H9 (cell line): ENCODE results near the gene EPHA1. TPM values are rescaled to one million over a fixed set of nuclear protein-coding genes. Genes with fewer than 3 reads are reported as not detected.

Experiments used
- DNase-seq: peaks from one replicate; pipeline ENCODE4 v3.0.0-alpha.2; 2017
- H2AFZ ChIP-seq: one replicate; pipeline ENCODE4 v1.6.1; 2013; ENCODE audit warnings: mild to moderate bottlenecking, low read length, control low read depth, moderate library complexity
- H2AK5ac ChIP-seq: 2 replicates; pipeline ENCODE4 v1.6.1; 2013; ENCODE audit warnings: low read length, control low read depth, mixed read lengths; ENCODE audit not compliant: insufficient read length
- H2BK120ac ChIP-seq: one replicate; pipeline ENCODE4 v1.6.1; 2013; ENCODE audit warnings: low read depth, mild to moderate bottlenecking, low read length, control low read depth, inconsistent platforms; ENCODE audit not compliant: poor library complexity, severe bottlenecking
- H2BK12ac ChIP-seq: 2 replicates; pipeline ENCODE4 v1.6.1; 2013; ENCODE audit warnings: low read length, control low read depth, mixed read lengths, low read depth; ENCODE audit not compliant: insufficient read length
- H2BK15ac ChIP-seq: 2 replicates; pipeline ENCODE4 v1.6.1; 2013; ENCODE audit warnings: low read depth, low read length, control low read depth
- H2BK20ac ChIP-seq: one replicate; pipeline ENCODE4 v1.6.1; 2013; ENCODE audit warnings: low read depth, mild to moderate bottlenecking, low read length, control low read depth, inconsistent platforms; ENCODE audit not compliant: poor library complexity, severe bottlenecking
- H2BK5ac ChIP-seq: 2 replicates; pipeline ENCODE4 v1.6.1; 2013; ENCODE audit warnings: low read length, control low read depth, mixed read lengths; ENCODE audit not compliant: insufficient read length
- H3K14ac ChIP-seq: 2 replicates; pipeline ENCODE4 v1.6.1; 2013; ENCODE audit warnings: low read length, control low read depth; ENCODE audit not compliant: insufficient read depth
- H3K18ac ChIP-seq: 2 replicates; pipeline ENCODE4 v1.6.1; 2013; ENCODE audit warnings: low read depth, mild to moderate bottlenecking, mixed read lengths, low read length, control low read depth; ENCODE audit not compliant: insufficient read length
- H3K23ac ChIP-seq: 2 replicates; pipeline ENCODE4 v1.6.1; 2013; ENCODE audit warnings: low read length, control low read depth, mixed read lengths, low read depth; ENCODE audit not compliant: insufficient read length
- H3K23me2 ChIP-seq: 2 replicates; pipeline ENCODE4 v1.6.1; 2013; ENCODE audit warnings: low read depth, mild to moderate bottlenecking, mixed read lengths, low read length, control low read depth; ENCODE audit not compliant: insufficient read length, poor library complexity, severe bottlenecking
- H3K27ac ChIP-seq: 2 replicates; pipeline ENCODE4 v1.5.1; 2013; ENCODE audit warnings: low read length, control low read depth, mixed read lengths, low read depth; ENCODE audit not compliant: insufficient read length
- H3K27me3 ChIP-seq: 2 replicates; pipeline ENCODE4 v1.6.1; 2013; ENCODE audit warnings: low read length, control low read depth, inconsistent platforms; ENCODE audit not compliant: insufficient read depth
- H3K4ac ChIP-seq: 2 replicates; pipeline ENCODE4 v1.6.1; 2013; ENCODE audit warnings: low read depth, mild to moderate bottlenecking, control low read depth, inconsistent platforms, low read length, moderate library complexity
- H3K4me1 ChIP-seq: 2 replicates; pipeline ENCODE4 v1.6.1; 2013; ENCODE audit warnings: low read length, control low read depth, inconsistent platforms; ENCODE audit not compliant: insufficient read depth
- H3K4me2 ChIP-seq: 2 replicates; pipeline ENCODE4 v1.6.1; 2013; ENCODE audit warnings: low read length, control low read depth, mixed read lengths; ENCODE audit not compliant: insufficient read length, insufficient read depth
- H3K56ac ChIP-seq: 2 replicates; pipeline ENCODE4 v1.6.1; 2013; ENCODE audit warnings: low read depth, mild to moderate bottlenecking, mixed read lengths, low read length, control low read depth; ENCODE audit not compliant: insufficient read length
- H3K79me1 ChIP-seq: 2 replicates; pipeline ENCODE4 v1.6.1; 2013; ENCODE audit warnings: low read depth, mild to moderate bottlenecking, moderate library complexity, low read length, control low read depth, inconsistent platforms; ENCODE audit not compliant: insufficient read depth, poor library complexity, severe bottlenecking
- H3K79me2 ChIP-seq: 2 replicates; pipeline ENCODE4 v1.6.1; 2013; ENCODE audit warnings: low read length, control low read depth, inconsistent platforms; ENCODE audit not compliant: insufficient read depth
- H3K9ac ChIP-seq: 2 replicates; pipeline ENCODE4 v1.6.1; 2013; ENCODE audit warnings: low read length, control low read depth, mixed read lengths; ENCODE audit not compliant: insufficient read length; ENCODE audit errors: extremely low read depth
- H3K9me3 ChIP-seq: one replicate; pipeline ENCODE4 v1.6.1; 2013; ENCODE audit warnings: low read depth, low read length, inconsistent platforms; ENCODE audit not compliant: control insufficient read depth
- H3T11ph ChIP-seq: one replicate; pipeline ENCODE4 v1.6.1; 2013; ENCODE audit warnings: mild to moderate bottlenecking, low read length, control low read depth, inconsistent platforms
- H4K20me1 ChIP-seq: one replicate; pipeline ENCODE4 v1.6.1; 2013; ENCODE audit not compliant: control insufficient read depth, insufficient read length, insufficient read depth
- H4K5ac ChIP-seq: 2 replicates; pipeline ENCODE4 v1.6.1; 2013; ENCODE audit warnings: low read depth, mild to moderate bottlenecking, mixed read lengths, low read length, control low read depth; ENCODE audit not compliant: insufficient read length
- H4K8ac ChIP-seq: replicated peaks from 2 replicates; pipeline ENCODE4 v1.6.1; 2013; ENCODE audit warnings: low read length, control low read depth, mixed read lengths, low read depth; ENCODE audit not compliant: insufficient read length
- H4K91ac ChIP-seq: 2 replicates; pipeline ENCODE4 v1.6.1; 2013; ENCODE audit warnings: low read depth, mild to moderate bottlenecking, moderate library complexity, mixed read lengths, low read length, control low read depth; ENCODE audit not compliant: insufficient read length
- H3K27ac Mint-ChIP-seq, 3 experiments: 2 replicates in 2 of 3; 3 replicates in 1 of 3; pipeline ENCODE4 v1.8.0; 2020 to 2021; ENCODE audit warnings: mixed read lengths in 3 of 3, mild to moderate bottlenecking in 1 of 3, moderate library complexity in 1 of 3
- H3K27me3 Mint-ChIP-seq: 2 replicates; pipeline ENCODE4 v1.8.0; 2021; ENCODE audit warnings: low read depth, mild to moderate bottlenecking, moderate library complexity, mixed read lengths
- H3K36me3 Mint-ChIP-seq, 3 experiments: 2 replicates in 2 of 3; 3 replicates in 1 of 3; pipeline ENCODE4 v1.8.0; 2020 to 2021; ENCODE audit warnings: low read depth in 3 of 3, mixed read lengths in 3 of 3; ENCODE audit not compliant: insufficient read depth in 1 of 3
- H3K4me1 Mint-ChIP-seq, 2 experiments: 2 replicates each; pipeline ENCODE4 v1.8.0; 2020; ENCODE audit warnings: mixed read lengths in 2 of 2
- H3K4me3 Mint-ChIP-seq, 2 experiments: 2 replicates in 1 of 2; 3 replicates in 1 of 2; pipeline ENCODE4 v1.8.0; 2020 to 2021; ENCODE audit warnings: mild to moderate bottlenecking in 2 of 2, mixed read lengths in 2 of 2, moderate library complexity in 1 of 2
- H3K9me3 Mint-ChIP-seq, 2 experiments: 2 replicates in 1 of 2; 3 replicates in 1 of 2; pipeline ENCODE4 v1.8.0; 2020; ENCODE audit warnings: mild to moderate bottlenecking in 2 of 2, mixed read lengths in 2 of 2, moderate library complexity in 1 of 2
- WGBS: extraction: QIAGEN DNeasy Blood & Tissue Kit; methylation state at CpG from one replicate; pipeline ENCODE4 v1.1.7; 2013; ENCODE audit warnings: missing lambda C conversion rate, low lambda C conversion rate, mixed read lengths; ENCODE audit not compliant: insufficient read length; ENCODE audit errors: extremely low coverage; 5-methylcytosine and 5-hydroxymethylcytosine counted together
- total RNA-seq: library from RNA; stranded (reverse); gene quantifications from 2 replicates; pipeline ENCODE4 v1.2.1, GENCODE V29; 2021
- TF ChIP-seq, protein P1 (sequence below): fragments of 200-600 bp; sonication (generic); conservative IDR thresholded peaks from 3 replicates; pipeline ENCODE4 v1.8.0; 2021; ENCODE audit warnings: antibody characterized with exemption, mild to moderate bottlenecking

EPHA1 gene
- total RNA-seq, 1 experiment from 2014 or later: 109 TPM

DNA sequence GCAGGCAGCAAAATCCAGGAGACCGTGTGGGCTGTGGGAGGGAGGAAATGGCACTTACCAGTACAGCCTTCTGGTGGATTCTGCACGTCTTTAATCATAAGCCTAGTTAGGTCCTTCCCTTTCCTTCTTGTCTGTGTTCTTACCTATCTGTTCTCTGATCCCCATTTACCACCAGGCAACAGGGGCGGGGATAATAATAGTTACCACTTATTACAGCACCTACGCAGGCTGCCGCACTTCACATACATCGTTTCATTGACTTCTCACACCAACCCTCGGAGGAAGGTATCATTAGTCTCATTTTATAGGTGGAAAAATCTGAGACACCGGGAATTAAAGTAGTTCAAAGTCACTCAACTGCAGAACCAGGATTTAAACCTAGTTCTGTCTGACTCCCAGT lies 4.5 kb upstream of the EPHA1 start:
- H4K8ac ChIP-seq: no peak overlapping the region
- no peak overlapping the region for H4K5ac ChIP-seq
- H3K36me3 Mint-ChIP-seq: no peaks in the 10 kb centered on the region; a peak in 1 of 7 replicates
- H3K4me1 Mint-ChIP-seq: peaks cover 64 to 66% of the 10 kb centered on the region in 2 experiments
- H4K20me1 ChIP-seq: no peaks in the 10 kb centered on the region
- H3K14ac ChIP-seq: peak overlapping the region; percentile 25; the same call in 1 of the 2 replicates
- no peaks in the 10 kb centered on the region for H3K27me3 Mint-ChIP-seq
- no peaks in the 10 kb centered on the region for H3K9me3 Mint-ChIP-seq
- peaks cover 2% of the 10 kb centered on the region for H3K23me2 ChIP-seq
- no peaks in the 10 kb centered on the region for H3K27me3 ChIP-seq
- no peak overlapping the region for H2BK20ac ChIP-seq
- no peak for DNase-seq
- no peak overlapping the region for H3K4ac ChIP-seq
- H2BK5ac ChIP-seq: no peak overlapping the region
- peaks cover 2% of the 10 kb centered on the region; the same call in 1 of the 2 replicates for H3K79me2 ChIP-seq
- no CpG with 5 or more reads among the region's 8 CpGs for WGBS
- no peak overlapping the region for H3K9ac ChIP-seq
- H3K18ac ChIP-seq: peak overlapping the region; percentile 21
- H3K4me1 ChIP-seq: peaks cover 23% of the 10 kb centered on the region
- H2BK120ac ChIP-seq: no peak overlapping the region
- no peak overlapping the region for H3K27ac ChIP-seq
- no peak overlapping the region for H2BK15ac ChIP-seq
- H2AK5ac ChIP-seq: no peak overlapping the region
- no peak overlapping the region for H3K23ac ChIP-seq
- no peak overlapping the region for H2BK12ac ChIP-seq
- no peaks in the 10 kb centered on the region for H3K9me3 ChIP-seq
- TF ChIP-seq, protein P1, sequence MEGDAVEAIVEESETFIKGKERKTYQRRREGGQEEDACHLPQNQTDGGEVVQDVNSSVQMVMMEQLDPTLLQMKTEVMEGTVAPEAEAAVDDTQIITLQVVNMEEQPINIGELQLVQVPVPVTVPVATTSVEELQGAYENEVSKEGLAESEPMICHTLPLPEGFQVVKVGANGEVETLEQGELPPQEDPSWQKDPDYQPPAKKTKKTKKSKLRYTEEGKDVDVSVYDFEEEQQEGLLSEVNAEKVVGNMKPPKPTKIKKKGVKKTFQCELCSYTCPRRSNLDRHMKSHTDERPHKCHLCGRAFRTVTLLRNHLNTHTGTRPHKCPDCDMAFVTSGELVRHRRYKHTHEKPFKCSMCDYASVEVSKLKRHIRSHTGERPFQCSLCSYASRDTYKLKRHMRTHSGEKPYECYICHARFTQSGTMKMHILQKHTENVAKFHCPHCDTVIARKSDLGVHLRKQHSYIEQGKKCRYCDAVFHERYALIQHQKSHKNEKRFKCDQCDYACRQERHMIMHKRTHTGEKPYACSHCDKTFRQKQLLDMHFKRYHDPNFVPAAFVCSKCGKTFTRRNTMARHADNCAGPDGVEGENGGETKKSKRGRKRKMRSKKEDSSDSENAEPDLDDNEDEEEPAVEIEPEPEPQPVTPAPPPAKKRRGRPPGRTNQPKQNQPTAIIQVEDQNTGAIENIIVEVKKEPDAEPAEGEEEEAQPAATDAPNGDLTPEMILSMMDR: no peak
- no peak overlapping the region for H3T11ph ChIP-seq
- H3K4me3 Mint-ChIP-seq: no peak overlapping the region
- H4K91ac ChIP-seq: no peak overlapping the region
- peak overlapping the region in 2 of 3 experiments; percentile 12 to 86; a peak in 3 of 7 replicates for H3K27ac Mint-ChIP-seq
- no peak overlapping the region for H2AFZ ChIP-seq
- H3K56ac ChIP-seq: no peak overlapping the region
- no peaks in the 10 kb centered on the region for H3K79me1 ChIP-seq
- H3K4me2 ChIP-seq: no peak overlapping the region
